Smooth muscle cell of bladder (primary cell): ENCODE measurements around the gene KRT82. TPM values are rescaled to one million over a fixed set of nuclear protein-coding genes. Genes with fewer than 3 reads are reported as not detected.

Experiments
- total RNA-seq: library from RNA; depleted of rRNA; stranded (reverse); fragments of >200 nt; gene quantifications from 2 replicates; pipeline ENCODE4 v1.2.3, GENCODE V29; 2014

Gene KRT82
- total RNA-seq = not detected in 2 replicates

GRCh38 chr12:52405922-52406385 lies at the start of gene KRT82:
Gene KRT82 (minus strand): TSS chr12:52406335. CDS start chr12:52406277, 58 bp downstream.

GRCh38 chr12:52452101-52452500 lies 46.0 kb upstream of the KRT82 start, which contains the start of gene KRT6B:
Gene KRT6B (minus strand): TSS chr12:52452146. CDS start chr12:52452078, 68 bp downstream.

GRCh38 chr12:52434081-52434733 lies 28.1 kb upstream of the KRT82 start, which contains the start of gene KRT75:
Gene KRT75 (minus strand): TSS chr12:52434371. CDS start chr12:52434304, 67 bp downstream.

GRCh38 chr12:52385226-52385702 lies 20.9 kb downstream of the KRT82 start, which contains the start of gene KRT84:
Gene KRT84 (minus strand): TSS chr12:52385652. CDS start chr12:52385585, 67 bp downstream.

GRCh38 chr12:52366738-52367485 lies 39.2 kb downstream of the KRT82 start, which contains the start of gene KRT85:
Gene KRT85 (minus strand): TSS chr12:52367481. CDS start chr12:52367405, 76 bp downstream.

Other genes starting within 250 kb of the KRT82 start
- under 0.01 TPM in 2 replicates for gene KRT80, start 214.3 kb downstream of the KRT82 start, total RNA-seq
- gene KRT7, start 173.1 kb downstream of the KRT82 start, total RNA-seq = 16.1 and 53.3 TPM in 2 replicates
- 0.09 and 0.14 TPM in 2 replicates for gene KRT86, start 131.7 kb downstream of the KRT82 start, total RNA-seq
- under 0.01 and 0.28 TPM in 2 replicates for gene KRT81, start 114.8 kb downstream of the KRT82 start, total RNA-seq
- 0.14 TPM in 1 of 2 replicates, not detected in the other for gene KRT83, start 84.9 kb downstream of the KRT82 start, total RNA-seq
- not detected in 2 replicates for gene KRT85, start 38.9 kb downstream of the KRT82 start, total RNA-seq
- not detected in 2 replicates for gene KRT84, start 20.7 kb downstream of the KRT82 start, total RNA-seq
- not detected in 2 replicates for gene KRT75, start 28.0 kb upstream of the KRT82 start, total RNA-seq
- 0.14 and 0.18 TPM in 2 replicates for gene KRT6B, start 45.8 kb upstream of the KRT82 start, total RNA-seq
- gene KRT6C, start 67.5 kb upstream of the KRT82 start, total RNA-seq = not detected in 2 replicates
- 3.7 and 22.8 TPM in 2 replicates for gene KRT6A, start 86.9 kb upstream of the KRT82 start, total RNA-seq
- gene KRT5, start 114.1 kb upstream of the KRT82 start, total RNA-seq = 1.3 and 2.3 TPM in 2 replicates
- not detected in 2 replicates for gene KRT71, start 146.8 kb upstream of the KRT82 start, total RNA-seq
- gene KRT74, start 167.5 kb upstream of the KRT82 start, total RNA-seq = not detected in 2 replicates
- gene KRT72, start 195.1 kb upstream of the KRT82 start, total RNA-seq = not detected in 2 replicates
- not detected in 2 replicates for gene KRT73, start 212.2 kb upstream of the KRT82 start, total RNA-seq
- not detected in 2 replicates for gene KRT2, start 245.9 kb upstream of the KRT82 start, total RNA-seq